Right lobe of liver (tissue), 4 donors: ENCODE measurements around the gene SPAG6.

Source experiments
- POLR2A ChIP-seq: fragments of 450-650 bp; IDR thresholded peaks from one replicate; pipeline ENCODE4 v1.6.1; 2017; ENCODE audit warnings: antibody characterized with exemption, mild to moderate bottlenecking
- TF ChIP-seq, protein P1 (sequence below), 4 donors: fragments of 200-600 bp in 3 of 4; fragments of 450-650 bp in 1 of 4; IDR thresholded peaks; one replicate each; pipeline versions ENCODE4 v1.5.1 to v1.8.0; 2016 to 2022; ENCODE audit warnings: antibody characterized with exemption in 4 of 4, mild to moderate bottlenecking in 2 of 4
- donor health status: DM: no; HTN: no; CAD: no.
- donor health status: DM: no; HTN: no; CAD: no.
- donor health status: DM: no; HTN: yes; CAD: no.

DNA sequence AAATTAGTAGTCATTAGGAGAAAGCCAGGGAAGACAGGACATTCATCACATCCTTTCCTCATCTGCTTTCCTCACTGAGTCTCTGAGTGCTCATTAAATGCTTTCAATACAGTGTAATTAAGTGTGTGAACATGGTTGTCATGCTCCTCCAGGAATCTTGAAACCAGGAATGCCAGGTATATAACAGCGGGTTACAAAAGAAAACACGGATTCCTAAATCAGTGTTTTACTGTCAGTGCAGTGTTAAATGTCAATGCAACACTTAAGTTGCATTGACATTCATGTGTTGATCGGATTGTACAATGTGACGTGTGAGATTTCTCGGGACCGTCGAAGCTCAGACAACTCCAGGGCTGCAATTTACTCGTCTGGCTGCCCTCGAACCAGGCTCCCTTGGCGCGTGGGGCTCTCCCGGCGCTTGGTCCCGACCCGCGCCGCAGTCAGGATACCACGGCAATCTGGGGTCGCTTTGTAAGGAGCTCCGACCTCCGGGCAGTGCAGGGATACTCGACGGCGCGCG lies 455 bp upstream of the SPAG6 start:
- TF ChIP-seq, protein P1, sequence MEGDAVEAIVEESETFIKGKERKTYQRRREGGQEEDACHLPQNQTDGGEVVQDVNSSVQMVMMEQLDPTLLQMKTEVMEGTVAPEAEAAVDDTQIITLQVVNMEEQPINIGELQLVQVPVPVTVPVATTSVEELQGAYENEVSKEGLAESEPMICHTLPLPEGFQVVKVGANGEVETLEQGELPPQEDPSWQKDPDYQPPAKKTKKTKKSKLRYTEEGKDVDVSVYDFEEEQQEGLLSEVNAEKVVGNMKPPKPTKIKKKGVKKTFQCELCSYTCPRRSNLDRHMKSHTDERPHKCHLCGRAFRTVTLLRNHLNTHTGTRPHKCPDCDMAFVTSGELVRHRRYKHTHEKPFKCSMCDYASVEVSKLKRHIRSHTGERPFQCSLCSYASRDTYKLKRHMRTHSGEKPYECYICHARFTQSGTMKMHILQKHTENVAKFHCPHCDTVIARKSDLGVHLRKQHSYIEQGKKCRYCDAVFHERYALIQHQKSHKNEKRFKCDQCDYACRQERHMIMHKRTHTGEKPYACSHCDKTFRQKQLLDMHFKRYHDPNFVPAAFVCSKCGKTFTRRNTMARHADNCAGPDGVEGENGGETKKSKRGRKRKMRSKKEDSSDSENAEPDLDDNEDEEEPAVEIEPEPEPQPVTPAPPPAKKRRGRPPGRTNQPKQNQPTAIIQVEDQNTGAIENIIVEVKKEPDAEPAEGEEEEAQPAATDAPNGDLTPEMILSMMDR (IDR thresholded peaks at IDR 0.05): no peak
- no peak for TF ChIP-seq POLR2A
